ENCODE measurements around the gene SH3RF3. TPM values are rescaled to one million over a fixed set of nuclear protein-coding genes. Genes with fewer than 3 reads are reported as not detected.

The SH3RF3 gene
- total RNA-seq, 1 donor from 2014 or later, result 0.28 TPM

DNA sequence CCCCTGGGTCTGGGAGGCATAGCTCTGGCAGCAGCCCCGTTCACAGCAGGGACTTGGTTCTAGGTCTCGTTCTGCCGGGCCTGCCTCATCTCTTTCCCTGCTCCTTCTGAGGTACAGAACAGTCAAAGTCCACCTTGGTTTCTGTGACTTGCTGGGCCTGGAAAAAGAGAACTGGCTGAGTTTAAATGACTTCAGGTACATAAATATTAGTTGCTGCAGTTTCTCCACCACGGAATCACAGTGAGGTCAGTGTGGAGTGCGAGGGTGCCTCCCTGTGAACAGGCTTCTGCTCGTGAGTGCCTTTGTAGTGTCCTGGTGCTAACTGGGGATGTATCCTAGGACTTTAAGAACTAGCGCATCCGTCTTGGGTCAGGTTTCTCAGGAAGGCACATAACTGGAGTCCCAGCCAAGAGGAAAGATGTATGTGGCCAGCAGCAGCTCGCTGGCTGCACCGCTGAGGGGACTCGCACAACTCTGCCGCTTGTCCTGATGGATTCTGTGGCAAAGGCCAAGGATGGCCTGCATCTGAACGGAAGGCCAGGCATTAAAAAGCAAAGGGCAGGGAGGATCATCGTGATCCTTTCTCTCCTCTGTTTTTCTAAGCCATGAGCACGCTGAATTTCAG, 188.6 kb downstream of the SH3RF3 start:
- Mint-ChIP-seq H3K27me3 (ENCODE audit: insufficient read depth, low read depth) (peaks cover 3% of the 10 kb centered on the region), H3K4me3 (no peak overlapping the region)
- no peak overlapping the region for H3K4me3 ChIP-seq

DNA sequence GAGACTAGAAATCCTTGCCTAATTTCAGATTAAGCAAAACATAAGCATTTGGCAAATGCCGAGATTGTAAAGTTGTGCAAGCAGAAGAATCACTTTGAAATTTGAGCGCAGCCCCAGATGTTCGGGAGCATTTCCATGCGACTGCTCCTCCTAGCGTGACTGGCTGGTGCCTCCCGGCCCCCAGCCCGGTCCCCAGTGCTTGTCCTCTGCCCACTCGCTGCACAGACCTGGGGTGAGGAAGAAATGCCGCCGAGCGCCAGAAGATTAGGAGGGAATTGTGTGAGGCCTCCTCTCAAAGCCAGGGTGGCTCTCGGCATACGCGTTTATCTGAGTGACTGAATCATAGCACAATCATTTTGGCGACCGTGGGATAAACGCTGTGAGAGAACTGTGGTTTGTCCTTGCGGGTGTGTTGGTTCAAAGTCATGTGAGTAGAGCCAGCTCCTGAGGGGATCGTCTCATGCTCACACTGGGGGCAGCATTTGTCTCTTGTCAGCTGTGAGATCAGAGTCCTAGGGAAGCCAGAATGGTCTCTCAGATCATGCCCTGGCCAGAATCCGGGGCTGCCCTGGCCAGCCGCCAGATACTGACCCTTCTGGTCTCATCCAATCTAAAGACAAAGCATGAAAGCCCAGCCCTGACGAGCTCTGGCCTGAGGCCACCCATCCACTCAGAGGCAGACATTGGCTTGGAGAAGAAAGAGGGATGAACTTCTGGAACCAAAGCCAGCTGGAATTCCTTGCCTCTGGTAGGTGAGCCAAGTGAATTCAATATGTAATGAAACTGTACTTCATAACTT, 189.3 kb downstream of the SH3RF3 start:
- H3K36me3 Mint-ChIP-seq, result no peaks in the 10 kb centered on the region
- Histone ChIP-seq H3K36me3 (no peaks in the 10 kb centered on the region), H3K79me2 (ENCODE audit: low read depth) (no peaks in the 10 kb centered on the region), H3K4me1 (peaks cover 14% of the 10 kb centered on the region), H3K27ac (no peak overlapping the region), H3K4me3 (no peak overlapping the region), H3F3A (ENCODE audit: low read depth) (no peaks in the 10 kb centered on the region), H3K9ac (no peak overlapping the region), H3K9me3 (ENCODE audit: low read depth) (no peaks in the 10 kb centered on the region), H3K4me2 (no peak overlapping the region), H3K27me3 (no peaks in the 10 kb centered on the region), H2AFZ (replicated peaks) (no peak overlapping the region), H4K20me1 (ENCODE audit: low read depth) (no peaks in the 10 kb centered on the region)
- peaks cover 3% of the 10 kb centered on the region for H3K27me3 Mint-ChIP-seq (ENCODE audit: insufficient read depth, low read depth)
- H3K9me3 Mint-ChIP-seq, result peaks cover 2% of the 10 kb centered on the region
- TF ChIP-seq EZH2phosphoT487 (IDR thresholded peaks at IDR 0.05) (no peak), EZH2 (IDR thresholded peaks at IDR 0.05) (no peak)
- TF ChIP-seq, protein P1, sequence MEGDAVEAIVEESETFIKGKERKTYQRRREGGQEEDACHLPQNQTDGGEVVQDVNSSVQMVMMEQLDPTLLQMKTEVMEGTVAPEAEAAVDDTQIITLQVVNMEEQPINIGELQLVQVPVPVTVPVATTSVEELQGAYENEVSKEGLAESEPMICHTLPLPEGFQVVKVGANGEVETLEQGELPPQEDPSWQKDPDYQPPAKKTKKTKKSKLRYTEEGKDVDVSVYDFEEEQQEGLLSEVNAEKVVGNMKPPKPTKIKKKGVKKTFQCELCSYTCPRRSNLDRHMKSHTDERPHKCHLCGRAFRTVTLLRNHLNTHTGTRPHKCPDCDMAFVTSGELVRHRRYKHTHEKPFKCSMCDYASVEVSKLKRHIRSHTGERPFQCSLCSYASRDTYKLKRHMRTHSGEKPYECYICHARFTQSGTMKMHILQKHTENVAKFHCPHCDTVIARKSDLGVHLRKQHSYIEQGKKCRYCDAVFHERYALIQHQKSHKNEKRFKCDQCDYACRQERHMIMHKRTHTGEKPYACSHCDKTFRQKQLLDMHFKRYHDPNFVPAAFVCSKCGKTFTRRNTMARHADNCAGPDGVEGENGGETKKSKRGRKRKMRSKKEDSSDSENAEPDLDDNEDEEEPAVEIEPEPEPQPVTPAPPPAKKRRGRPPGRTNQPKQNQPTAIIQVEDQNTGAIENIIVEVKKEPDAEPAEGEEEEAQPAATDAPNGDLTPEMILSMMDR (IDR thresholded peaks at IDR 0.05), result no peak
- peak overlapping the region; percentile 85 for H3K27ac Mint-ChIP-seq
- DNase-seq (ENCODE audit: low spot score), result peak; percentile 24
- no peak overlapping the region for H3K4me3 Mint-ChIP-seq
- peaks cover 43% of the 10 kb centered on the region for H3K4me1 Mint-ChIP-seq

More for the DNA sequence above, 188.6 kb downstream of the SH3RF3 start:
- no peak overlapping the region for H3K9ac ChIP-seq
- no peak overlapping the region for H2AFZ ChIP-seq (replicated peaks)
- Mint-ChIP-seq H3K36me3 (no peaks in the 10 kb centered on the region), H3K9me3 (peaks cover 2% of the 10 kb centered on the region), H3K27ac (peak overlapping the region; percentile 85), H3K4me1 (peaks cover 37% of the 10 kb centered on the region)
- peaks cover 14% of the 10 kb centered on the region for H3K4me1 ChIP-seq
- no peaks in the 10 kb centered on the region for H3K36me3 ChIP-seq
- no peak overlapping the region for H3K4me2 ChIP-seq
- no peak overlapping the region for H3K27ac ChIP-seq
- H3K27me3 ChIP-seq, result no peaks in the 10 kb centered on the region
- H3F3A ChIP-seq (ENCODE audit: low read depth), result no peaks in the 10 kb centered on the region
- H3K79me2 ChIP-seq (ENCODE audit: low read depth), result no peaks in the 10 kb centered on the region
- H4K20me1 ChIP-seq (ENCODE audit: low read depth), result no peaks in the 10 kb centered on the region
- TF ChIP-seq EZH2 (IDR thresholded peaks at IDR 0.05) (no peak), EZH2phosphoT487 (IDR thresholded peaks at IDR 0.05) (no peak)
- TF ChIP-seq, protein P1 (IDR thresholded peaks at IDR 0.05), result no peak
- DNase-seq (ENCODE audit: low spot score), result no peak
- H3K9me3 ChIP-seq (ENCODE audit: low read depth), result no peaks in the 10 kb centered on the region

DNA sequence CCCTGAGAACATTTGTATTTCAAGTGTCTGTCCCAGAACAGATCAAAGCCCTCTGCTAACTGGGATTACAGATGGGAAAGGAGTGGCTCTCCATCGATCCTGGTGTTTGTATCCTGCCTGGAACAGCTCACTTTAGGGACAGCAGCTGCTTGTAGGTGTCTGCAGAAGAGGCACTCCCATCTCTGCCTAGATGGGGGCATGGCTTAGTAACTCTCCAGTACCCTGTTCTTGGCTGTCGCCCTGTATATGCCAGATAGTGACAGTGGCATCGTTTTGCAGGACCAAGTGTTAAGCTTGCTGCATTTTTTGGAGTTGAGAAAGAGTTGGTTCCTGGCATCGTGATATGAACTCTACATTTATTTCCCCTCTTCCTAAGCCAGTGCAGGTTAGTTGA, 189.9 kb downstream of the SH3RF3 start:
- Mint-ChIP-seq H3K36me3 (no peaks in the 10 kb centered on the region), H3K4me1 (peaks cover 43% of the 10 kb centered on the region), H3K4me3 (no peak overlapping the region), H3K9me3 (peaks cover 2% of the 10 kb centered on the region), H3K27ac (peak overlapping the region; percentile 76), H3K27me3 (ENCODE audit: insufficient read depth, low read depth) (peaks cover 3% of the 10 kb centered on the region)
- no peak overlapping the region for H3K9ac ChIP-seq
- TF ChIP-seq, protein P1 (IDR thresholded peaks at IDR 0.05), result no peak
- TF ChIP-seq EZH2phosphoT487 (IDR thresholded peaks at IDR 0.05) (no peak), EZH2 (IDR thresholded peaks at IDR 0.05) (no peak)
- H2AFZ ChIP-seq (replicated peaks), result no peak overlapping the region
- H3K36me3 ChIP-seq, result no peaks in the 10 kb centered on the region
- no peaks in the 10 kb centered on the region for H3F3A ChIP-seq (ENCODE audit: low read depth)
- H3K4me1 ChIP-seq, result peaks cover 14% of the 10 kb centered on the region
- DNase-seq (ENCODE audit: low spot score), result no peak
- H3K4me2 ChIP-seq, result no peak overlapping the region
- H4K20me1 ChIP-seq (ENCODE audit: low read depth), result no peaks in the 10 kb centered on the region
- H3K27me3 ChIP-seq, result no peaks in the 10 kb centered on the region
- no peaks in the 10 kb centered on the region for H3K9me3 ChIP-seq (ENCODE audit: low read depth)
- H3K4me3 ChIP-seq, result no peak overlapping the region
- no peak overlapping the region for H3K27ac ChIP-seq
- H3K79me2 ChIP-seq (ENCODE audit: low read depth), result no peaks in the 10 kb centered on the region
